Dermis blood vessel endothelial cell (primary cell): ENCODE measurements around the gene MLLT3. TPM values are rescaled to one million over a fixed set of nuclear protein-coding genes. Genes with fewer than 3 reads are reported as not detected.

Experiments used
- DNase-seq: peaks from one replicate; pipeline ENCODE4 v3.0.0; 2010
- total RNA-seq: library from RNA; depleted of rRNA; stranded (reverse); fragments of >200 nt; gene quantifications from 2 replicates; pipeline ENCODE4 v1.2.3, GENCODE V29; 2014

MLLT3 gene
- total RNA-seq, 1 donor from 2014 or later = 7.3 TPM

DNA sequence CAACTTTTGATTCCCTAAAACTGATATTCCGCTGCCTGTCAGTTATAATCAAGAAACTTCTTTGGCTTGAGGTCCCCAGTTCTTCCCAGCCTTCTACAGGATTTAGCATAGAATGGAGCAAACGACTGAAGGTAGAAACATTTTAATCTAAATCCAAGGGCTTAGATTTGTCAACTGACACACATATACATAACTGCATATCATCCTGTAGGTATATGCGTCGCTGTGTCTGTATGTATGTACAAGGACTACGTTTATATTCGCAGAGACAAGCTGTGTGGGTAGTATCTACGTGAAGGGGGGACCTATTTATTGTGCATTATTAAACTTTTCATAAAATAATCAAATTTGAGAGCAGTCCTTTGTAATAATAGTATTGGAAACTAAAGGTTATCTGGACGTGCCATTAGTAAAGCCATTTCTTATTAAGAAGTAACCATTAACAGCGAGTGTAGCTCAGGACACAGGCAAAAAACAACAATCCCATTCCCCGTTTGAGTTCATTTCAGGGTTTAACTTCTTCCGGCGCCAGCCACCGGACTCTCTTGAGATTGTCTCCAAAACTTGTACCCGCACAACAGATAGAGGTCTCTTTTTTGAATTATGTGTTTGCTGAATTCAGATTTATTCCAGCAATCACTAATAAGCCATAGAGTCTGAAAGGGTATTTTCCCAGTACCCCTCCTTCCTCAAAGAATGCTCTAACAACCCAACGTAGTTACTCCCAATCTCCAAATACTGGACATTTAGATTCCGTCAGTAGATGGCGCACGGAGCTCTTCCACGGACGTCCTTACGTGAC, 2.1 kb upstream of the MLLT3 start:
- peak; percentile 89 for DNase-seq

DNA sequence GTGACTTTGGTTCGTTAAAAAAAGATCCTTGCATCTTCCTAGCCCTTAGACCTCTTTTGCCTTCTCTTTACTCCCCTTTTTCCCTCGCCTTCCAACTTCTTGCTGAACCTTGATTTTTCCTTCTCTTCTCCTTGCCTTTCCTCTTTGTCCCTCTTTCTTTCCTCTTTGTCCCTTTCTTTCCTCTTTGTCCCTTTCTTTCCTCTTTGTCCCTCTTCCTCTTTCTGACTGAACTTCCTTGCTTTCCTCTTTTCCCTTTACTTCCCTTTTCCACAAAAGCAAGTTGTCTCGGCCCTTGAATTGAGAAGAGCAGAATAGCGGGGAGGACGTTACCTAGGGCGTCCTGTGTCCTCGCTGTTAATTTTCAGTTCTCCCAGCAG, 1.4 kb upstream of the MLLT3 start:
- no peak for DNase-seq

DNA sequence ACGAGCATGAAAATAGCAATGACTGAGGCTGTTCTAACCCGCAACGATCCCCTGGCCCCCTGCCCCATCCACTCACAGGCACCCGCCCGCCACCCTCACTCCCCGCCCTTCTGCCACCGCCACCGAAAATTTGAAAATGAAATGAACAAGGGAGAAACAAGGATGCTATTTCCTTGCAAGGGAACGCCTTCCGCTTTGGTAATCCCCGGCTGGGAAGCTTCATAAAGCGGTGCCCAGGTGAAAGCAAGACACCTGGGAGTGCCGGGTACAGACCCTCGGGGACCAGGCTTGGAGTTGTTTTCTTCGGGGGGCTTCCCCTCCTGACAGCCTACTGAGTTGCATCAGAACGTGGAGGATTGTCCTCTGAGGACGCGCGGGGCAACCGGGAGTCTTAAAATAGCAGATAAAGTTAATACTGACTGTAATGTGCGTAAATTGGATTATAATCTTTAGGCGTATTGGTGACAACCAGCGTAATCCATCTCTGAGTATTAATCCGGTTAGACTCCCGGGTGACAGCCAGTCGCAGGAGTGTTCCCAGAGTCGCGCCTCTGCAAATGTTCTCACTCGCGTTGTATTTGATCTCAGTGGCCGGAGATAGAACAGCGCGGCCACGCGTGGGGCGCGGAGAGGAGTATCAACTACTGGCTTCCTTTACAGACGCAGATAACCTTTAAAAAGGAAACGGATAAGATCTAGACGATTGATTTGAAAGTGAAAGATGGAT, 885 bp upstream of the MLLT3 start:
- peak; percentile 16 for DNase-seq

DNA sequence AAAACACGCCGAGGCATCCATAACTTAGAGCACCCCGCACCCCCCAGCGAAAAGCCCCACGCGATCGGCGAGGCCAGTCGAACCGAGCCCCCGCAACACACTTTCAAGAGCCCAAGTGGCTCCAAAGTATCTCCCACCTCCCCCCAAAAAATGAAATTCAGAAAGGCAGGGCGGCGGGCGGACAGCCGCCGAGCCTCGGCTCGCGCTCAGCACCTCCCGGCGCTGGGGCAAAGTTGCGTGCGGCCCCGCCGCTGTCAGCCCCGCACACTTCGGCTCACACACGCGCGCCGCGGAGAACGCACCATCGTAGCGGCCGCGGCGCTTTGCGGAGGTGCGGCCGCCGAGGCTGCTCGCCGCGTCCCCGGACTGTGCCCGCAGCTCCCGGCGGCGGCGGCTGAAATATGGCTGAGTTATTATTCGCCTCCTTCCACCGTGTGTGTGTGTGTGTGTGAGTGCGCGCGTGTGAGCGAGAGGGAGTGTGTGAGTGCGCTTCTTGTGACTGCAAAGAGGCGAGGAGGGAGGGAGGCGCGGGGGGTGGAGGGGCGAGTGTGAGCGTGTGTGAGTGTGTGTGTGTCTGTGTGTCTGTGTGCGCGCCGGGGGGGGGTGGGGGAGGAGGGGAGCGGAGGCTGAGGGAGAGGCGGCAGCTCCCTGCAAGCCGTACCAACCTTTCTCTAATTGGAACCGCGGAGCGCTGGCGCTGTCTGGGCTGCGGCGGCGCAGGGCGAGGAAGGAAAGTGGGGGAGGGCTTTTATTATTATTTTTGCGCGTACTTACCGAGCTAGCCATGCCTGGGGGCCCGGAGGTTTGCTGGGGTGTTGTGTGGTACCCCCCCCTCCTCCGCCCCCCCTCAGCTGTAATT, 599 bp downstream of the MLLT3 start:
- DNase-seq = peak; percentile 68

DNA sequence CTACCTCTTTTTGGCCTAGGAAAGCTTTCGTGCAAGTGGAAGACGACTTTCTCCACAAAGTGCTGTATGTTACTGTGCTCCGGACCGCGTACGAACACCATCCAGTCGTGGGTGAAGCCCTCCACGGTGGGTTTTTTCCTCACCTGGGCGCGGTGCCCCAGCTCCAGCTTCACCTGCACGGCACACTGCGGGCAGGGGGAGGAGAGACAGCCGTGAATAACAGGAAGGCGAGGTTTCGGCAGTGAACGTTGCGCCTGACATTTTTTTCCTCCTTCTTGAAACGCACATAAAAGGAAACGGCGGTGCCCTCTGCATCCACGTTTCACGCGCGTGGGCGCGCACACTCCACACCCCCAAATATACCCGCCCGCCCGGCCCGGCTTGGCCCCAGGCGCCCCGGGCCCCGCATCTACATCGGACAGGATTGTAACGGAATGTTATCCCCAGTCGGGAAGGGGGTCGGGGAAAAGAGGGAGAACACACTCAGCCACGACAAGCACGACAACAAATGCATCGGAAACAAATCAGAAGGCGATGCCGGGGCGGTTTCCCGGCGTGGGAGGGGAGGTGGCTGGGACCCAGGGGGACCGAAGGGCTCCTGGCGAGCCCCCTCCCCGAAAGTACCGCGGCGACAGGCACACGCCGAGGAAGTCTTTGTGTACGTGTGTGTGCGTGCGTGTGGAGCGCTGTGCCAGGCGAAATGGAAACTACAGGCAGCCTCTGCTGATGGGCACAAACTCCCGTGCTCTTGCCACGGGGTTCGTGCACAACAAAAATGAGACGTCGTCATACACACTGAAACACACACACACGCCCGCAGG, 1.4 kb downstream of the MLLT3 start:
- peak; percentile 50 for DNase-seq

DNA sequence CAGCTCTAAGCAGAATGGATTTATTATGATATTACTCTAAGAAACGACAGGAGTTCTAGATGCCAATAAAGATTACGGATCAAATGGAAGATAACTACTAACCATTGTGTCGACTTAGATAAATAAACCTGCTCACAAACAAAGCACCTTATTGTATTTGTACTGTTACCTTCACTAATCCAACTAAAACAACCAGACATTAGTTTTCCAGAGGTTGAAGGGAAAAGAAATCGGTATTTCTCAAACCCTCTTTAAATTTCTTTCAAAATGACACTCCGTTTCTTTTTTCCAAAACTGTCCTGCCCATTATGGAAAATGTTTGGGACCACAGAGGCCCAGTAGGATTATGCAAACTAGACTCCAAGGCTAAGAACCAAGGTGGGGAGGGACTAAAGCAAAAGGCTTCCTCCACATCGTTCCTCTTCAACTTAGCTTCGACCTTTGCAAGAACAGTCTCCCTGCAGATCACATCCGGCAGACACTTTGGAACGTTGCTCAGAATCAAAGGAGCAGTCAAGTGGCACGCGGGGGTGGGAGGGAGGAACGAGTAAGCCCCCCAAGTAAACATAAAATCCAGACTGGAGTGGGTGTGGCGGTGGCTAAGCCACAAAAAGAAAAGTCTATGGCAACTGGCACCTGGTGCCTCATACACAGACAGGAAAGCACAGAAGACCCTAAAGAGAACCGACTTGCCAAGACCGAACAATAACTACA, 2.7 kb downstream of the MLLT3 start:
- DNase-seq = peak; percentile 8

DNA sequence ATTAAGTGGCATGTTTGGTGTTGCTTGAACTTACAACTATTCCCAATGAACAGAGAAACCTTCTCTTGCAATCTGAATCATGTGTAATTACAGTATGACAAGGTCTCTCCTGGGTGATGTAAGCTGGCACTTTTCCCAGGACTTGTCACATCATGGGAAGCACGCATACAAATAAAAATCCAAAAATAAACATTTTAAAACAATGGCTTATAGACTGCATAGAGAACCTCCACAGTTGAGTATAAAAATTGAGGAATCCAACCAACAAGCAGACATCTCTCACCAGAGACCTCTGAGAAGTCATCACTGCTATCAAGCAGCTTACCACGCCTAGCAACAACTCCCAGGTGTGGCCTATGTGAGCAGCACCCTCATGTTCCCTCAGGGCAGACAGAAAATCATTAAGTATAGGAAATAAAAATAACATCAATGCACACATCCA, 3.9 kb downstream of the MLLT3 start:
- peak; percentile 85 for DNase-seq

DNA sequence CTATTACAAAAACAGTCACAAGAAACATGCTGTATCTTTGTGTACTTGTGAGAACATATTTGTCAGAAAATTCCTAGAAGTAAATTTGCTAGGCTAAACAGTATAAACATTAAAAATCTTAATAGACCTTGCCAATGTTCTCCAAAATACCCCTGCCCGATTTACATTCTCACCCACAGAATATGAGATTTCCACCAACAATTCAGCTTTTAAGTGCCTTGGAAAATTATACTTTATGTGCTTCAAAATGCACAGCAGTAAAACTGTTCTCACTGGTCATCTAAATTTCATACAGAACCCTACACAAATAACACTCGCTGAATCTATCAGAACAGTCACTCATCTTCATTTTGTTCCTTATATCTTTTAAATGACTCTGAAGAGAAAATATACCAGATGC, 5.5 kb downstream of the MLLT3 start:
- DNase-seq = no peak

DNA sequence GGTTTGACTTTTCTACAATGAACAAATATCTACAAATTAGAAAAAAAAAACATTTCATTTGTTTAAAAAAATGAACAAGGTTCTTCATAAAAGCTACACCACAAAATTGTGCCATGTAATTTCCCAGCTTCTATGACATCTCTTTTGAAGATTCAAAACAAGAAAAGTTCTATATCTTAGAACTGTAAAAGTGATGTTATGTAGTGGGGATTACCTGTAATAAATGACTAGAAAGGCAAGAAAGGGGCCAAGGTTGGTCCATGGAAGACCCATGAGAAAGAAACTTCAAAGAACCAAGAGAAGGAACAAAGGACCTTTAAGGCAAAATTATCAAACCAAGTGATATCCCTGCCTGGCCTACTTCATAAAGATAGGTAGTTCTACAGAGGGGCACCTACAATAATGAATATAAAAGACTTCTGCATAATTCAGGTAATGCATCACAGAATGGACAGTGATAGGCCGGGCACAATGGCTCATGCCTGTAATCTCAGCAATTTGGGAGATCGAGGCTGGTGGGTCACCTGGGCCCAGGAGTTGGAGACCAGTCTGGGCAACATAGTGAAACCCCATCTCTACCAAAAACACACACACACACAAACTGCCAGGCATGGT, 7.6 kb downstream of the MLLT3 start:
- no peak for DNase-seq

DNA sequence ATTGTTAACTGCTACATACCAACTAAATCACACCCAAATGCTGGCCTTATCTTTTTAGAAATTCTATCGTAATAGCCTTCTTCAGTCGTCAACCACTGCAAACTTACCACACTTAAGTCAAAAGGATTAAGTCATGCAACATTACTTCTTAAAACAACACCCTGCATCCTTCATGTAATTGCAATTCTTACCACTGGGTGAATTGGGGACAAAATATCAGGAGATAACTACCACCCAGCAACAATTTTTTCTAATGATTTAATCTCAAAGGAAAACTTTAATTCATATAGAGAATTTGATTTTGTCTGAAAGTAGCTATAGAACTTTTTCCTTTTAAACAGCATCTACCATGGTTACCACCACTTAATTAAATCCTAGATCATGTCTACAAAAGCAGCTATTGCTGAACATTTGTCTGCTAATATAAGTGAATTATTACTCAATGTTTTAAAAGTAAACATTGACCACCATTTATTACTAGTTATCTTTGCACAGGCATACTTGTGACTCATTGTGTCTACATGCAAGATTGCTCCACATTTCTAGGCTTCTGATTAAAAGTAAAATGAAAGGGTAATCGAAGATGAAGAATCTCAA, 10.5 kb downstream of the MLLT3 start:
- peak; percentile 32 for DNase-seq

DNA sequence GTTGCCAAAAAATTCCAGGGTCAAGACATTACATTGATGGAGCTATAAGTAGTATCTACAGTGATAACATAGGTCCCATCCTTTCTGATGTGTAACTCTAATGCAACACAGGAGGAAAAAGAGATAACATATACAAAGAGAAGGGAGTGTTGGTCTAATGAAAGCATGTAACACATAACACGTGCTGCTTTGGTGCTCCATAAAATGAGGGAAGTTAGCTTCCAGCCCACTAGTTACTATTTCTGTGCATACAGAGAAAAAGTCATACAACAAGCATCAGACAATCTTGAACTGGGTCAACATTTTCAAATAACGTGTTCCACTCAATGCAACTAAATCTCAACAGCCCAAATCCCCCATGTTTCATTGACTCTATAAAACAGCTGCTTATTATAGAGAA, 11.7 kb downstream of the MLLT3 start:
- no peak for DNase-seq

DNA sequence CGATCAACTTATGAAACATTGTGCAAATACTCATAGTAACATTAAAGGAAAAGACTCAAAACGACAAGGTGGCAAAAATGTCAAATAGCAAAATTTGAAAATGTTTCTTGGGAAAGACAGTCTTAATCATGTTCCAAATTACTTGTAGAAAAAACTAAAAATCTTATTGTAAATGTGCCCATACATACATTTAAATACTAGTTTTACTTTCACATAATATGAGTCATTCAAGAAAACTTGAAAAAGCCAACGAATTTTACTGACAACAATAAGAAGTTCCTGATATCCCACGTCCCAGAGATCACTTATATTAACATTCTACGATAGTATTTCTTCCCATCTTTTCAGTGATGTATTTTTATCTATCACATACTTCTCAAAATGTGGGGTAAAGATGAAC, 13.7 kb downstream of the MLLT3 start:
- no peak for DNase-seq

DNA sequence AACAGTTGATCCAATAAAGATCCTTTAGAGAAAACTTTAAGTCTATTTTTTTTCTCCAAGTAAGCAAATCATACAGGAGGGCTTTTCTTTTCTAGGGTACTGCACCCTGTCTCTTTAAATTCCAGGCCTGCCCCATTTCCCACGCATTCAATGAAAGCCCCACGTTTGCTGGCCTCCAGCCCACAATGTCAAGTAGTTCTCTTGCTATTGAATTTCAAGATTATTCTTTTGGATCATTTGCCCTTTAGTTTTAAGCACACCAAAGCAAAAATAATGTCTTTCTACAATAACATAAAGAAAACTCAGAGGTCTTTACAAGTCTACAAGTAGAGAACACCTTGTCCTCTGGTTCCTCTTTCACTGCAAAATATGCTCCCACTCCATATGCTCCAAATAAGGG, 15.6 kb downstream of the MLLT3 start:
- DNase-seq = no peak

DNA sequence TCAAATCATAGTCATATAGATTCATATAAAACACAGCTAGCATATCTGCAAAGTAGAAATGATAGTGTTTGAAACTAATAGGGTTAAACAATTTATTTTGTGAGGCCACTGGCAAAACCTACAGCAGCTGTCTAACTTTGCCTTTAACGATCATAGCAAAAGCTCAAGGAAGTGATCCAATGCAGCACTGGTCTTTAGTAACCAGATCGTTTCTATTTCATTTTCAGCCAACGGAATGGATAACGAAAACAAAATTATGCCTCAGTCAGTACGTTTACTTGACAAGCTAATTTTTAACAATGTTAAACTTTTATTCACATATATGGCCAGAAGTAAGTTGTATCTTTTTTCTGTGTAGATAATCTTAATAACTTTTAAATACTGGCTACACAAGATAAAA, 17.7 kb downstream of the MLLT3 start:
- DNase-seq = peak; percentile 15

DNA sequence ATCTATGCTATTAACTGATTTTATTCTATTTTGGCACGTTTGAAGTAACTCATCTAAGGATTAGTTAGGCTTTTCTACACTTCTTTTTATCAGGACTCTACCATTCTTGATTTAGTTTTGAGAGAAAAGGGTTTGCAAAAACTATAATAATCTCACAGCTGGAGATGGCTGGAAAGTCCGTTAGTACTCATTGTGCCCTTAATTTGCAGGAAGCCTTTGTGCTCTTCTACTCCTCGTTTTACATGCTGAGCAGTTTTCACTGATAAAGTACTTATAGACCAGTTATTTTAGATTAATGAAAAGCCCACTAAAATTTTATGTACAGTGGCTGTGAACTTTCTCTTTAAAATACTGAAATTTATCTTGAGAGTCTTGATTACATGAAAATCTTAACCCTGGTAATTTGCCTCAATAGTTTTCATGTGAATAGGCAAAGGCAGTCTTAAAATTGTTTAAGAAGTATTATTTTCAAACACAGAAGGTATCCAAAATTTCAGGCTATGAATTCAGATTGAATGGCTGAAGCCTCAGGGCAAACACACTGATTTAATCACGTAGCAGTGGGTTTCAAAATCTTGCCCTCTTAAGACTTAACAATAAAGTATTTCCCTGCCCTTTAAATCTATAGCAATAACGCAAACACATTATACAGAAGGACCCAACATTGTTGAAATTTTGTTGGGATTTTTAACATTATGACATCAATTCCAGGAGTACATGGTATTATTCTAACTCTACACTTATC, 18.6 kb downstream of the MLLT3 start:
- DNase-seq = no peak

DNA sequence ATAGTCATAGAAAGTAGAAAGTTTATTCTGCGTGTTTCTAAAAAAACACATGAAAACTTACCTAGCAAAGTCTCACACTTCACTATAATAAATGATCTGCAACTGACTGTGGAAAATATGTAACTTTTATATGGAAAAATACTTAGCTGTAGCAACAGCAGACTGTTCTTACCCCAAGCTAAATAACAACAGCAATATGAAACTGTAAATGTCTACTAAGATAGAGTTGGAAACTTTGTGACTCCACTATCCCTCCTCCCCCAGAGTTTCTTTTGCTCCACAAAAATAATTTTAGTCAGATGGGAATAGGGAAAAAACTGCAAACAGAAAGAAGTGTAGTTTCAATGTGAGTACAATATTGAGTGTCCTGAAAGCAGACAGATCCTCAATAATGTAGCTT, 21.0 kb downstream of the MLLT3 start:
- DNase-seq = no peak

DNA sequence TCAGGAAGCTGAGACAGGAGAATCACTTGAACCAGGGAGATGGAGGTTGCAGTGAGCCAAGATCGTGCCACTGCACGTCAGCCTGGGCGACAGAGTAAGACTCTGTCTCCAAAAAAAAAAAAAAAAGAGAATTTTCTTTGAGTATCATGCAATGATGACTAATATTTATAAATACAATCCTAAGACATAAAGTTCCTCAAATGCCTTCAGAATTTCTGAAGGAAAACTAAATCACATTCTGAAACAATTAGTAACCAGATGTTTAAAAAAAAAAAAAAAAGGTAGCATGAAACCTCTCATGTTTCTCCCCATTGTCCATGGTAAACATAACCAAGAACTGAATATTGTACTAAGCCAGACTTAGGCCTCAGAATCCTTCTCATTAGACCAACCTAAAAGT, 23.1 kb downstream of the MLLT3 start:
- no peak for DNase-seq

DNA sequence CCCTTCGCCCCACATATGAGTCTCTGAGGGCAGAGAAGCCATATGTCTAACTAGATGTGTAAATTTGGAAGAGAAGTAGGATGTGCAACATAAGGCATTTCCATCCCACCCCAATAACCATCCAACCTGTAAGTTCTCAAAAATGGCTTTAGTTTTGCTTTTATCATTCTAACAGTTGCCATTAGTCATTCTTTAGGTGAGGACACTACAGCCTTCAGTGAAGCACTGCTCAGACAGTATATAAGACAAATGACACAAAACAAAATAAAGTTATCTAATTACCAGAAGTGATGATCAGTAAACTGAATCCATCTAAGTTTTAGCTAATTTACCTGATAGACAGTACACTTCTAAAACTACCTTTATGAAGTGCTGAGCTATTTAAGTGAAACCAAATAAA, 23.9 kb downstream of the MLLT3 start:
- DNase-seq = no peak

DNA sequence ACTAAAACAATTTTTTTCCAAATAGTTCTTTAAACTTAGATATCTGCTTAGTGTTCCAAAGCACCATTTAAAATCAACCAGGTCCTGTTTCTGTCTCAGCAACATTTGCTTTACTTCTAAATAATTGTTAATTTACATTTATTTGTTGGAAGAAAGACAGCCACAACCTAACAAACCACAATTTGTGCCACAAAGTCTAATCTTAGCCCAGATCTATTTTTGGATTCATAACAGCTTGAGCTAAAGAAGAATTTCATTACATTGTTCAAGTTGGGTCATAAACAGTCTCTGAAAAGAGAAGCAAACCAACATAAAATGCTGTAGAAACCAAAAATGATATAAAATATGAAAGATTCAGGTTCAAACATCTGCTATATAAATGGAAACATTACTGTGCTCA, 24.4 kb downstream of the MLLT3 start:
- no peak for DNase-seq

DNA sequence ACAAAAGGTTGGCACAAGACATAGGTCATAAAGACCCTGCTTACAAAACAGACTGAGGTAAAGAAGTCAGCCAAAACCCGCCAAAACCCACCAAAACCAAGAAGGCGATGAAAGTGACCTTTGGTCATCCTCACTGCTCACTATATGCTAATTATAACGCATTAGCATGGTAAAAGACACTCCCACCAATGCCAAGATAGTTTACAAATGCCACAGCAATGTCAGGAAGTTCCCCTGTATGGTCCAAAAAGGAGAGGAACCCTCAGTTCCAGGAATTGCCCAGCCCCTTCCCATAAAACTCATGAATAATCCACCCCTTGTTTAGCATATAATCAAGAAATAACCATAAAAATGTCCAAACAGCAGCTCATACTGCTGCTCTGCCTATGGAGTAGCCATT, 27.7 kb downstream of the MLLT3 start:
- DNase-seq = no peak
